Stimulated activated CD8-positive, alpha-beta memory T cell treated with anti-CD3 and anti-CD28 coated beads, Interleukin-2, amount 100 ng/mL, for 1 hour (primary cell): Measurements from ENCODE around the gene SPDYA.
A peak's percentile ranks its signal among the peaks of the same experiment; 100 is the strongest.

Experiments used
- DNase-seq, 2 donors: peaks; one replicate each; pipeline ENCODE4 v3.0.0-alpha.2; 2020; ENCODE audit warnings: low read depth in 2 of 2

The SPDYA gene

GRCh38 chr2:28824870-28825269 lies 14.2 kb downstream of the SPDYA start:
- no peak for DNase-seq

GRCh38 chr2:28828382-28828781 lies 17.7 kb downstream of the SPDYA start:
- DNase-seq: no peak

GRCh38 chr2:28833740-28834470 lies 23.3 kb downstream of the SPDYA start:
- no peak for DNase-seq

GRCh38 chr2:28835781-28836180 lies 25.1 kb downstream of the SPDYA start:
- no peak for DNase-seq

- DNase-seq: no peak
These were observed 28.3 kb downstream of the SPDYA start for GRCh38 chr2:28838971-28839370.

DNA sequence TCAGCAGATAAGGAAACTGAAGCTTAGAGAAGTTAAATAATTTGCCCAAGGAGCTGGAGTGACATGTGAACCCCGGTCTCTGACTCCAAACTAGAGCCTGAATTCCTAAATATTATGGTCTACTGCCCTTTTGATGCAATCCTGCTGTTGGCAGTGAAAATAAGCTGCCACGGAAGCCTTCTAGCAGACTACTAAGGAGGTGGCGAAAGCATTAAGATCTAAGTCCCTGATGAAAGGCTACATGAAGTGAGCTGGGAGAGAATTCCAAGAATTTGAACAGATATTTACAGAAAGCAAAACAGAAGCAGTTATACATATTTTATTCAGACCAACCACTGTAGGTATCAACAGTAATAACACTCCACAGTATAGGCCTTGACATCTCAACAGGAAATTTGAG lies 31.4 kb downstream of the SPDYA start:
- DNase-seq: no peak

- no peak for DNase-seq
These were observed 44.6 kb downstream of the SPDYA start for GRCh38 chr2:28855193-28855592.

- no peak for DNase-seq
These were observed 45.3 kb downstream of the SPDYA start for GRCh38 chr2:28855977-28856376.

- DNase-seq: no peak
These were observed 58.0 kb downstream of the SPDYA start for GRCh38 chr2:28868611-28869010.

GRCh38 chr2:28869494-28870145 lies 59.0 kb downstream of the SPDYA start:
- no peak for DNase-seq

GRCh38 chr2:28870146-28870891 lies 59.7 kb downstream of the SPDYA start, which contains the start of gene TRMT61B:
TRMT61B (minus strand) TSS chr2:28870309; CDS start chr2:28870277, 32 bp downstream.
- DNase-seq: peak; percentile 94 to 98

DNA sequence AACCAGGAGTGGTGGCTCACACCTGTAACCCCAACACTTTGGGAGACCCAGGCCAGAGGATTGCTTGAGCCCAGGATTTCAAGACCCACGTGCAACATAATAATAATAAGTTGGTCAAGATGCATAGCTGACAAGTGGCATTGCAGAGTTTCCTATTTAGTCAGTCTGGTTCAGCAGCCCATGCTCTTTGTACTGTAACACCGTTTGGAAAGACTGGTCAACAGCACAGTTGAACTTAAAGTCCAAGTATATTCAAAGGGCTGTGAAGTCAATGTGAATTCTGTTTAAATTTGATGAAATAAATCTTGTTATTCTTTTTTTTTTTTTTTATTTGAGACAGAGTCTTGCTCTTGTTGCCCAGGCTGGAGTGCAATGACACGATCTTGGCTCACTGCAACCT lies 61.0 kb downstream of the SPDYA start:
- DNase-seq: no peak

GRCh38 chr2:28880193-28880592 lies 69.6 kb downstream of the SPDYA start:
- no peak for DNase-seq

- DNase-seq: no peak
These were observed 82.9 kb downstream of the SPDYA start for GRCh38 chr2:28893488-28893887.

DNA sequence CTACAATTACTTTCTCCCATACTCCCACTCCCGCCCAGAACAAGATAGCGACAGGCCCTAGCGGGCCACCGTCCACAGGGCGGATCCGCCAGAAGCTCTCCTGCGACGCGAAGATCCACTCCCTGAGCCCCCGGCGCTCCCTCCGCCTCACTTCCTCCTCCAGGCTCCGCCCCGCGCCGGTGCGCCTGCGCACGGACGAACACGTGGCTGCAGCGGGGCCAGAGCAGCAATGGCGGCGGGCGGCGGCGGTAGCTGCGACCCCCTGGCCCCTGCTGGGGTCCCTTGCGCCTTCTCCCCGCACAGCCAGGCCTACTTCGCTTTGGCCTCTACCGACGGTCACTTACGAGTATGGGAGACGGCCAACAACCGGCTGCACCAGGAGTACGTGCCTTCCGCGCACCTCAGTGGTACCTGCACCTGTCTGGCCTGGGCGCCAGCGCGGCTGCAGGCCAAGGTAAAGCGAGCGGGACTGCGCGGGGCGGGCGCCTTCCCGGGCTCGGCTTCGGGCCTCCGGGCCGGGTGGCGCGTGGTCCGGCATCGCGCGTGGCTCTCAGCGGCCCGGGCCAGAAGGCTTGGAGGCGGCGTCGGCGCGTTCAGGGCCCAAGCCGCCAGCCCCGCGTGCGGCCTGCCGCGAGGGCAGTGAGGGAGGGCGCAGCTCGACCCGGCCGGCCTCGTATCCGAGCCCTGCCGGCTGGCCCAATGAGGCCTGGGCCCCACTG lies 84.0 kb downstream of the SPDYA start, which contains the start of gene WDR43:
Gene WDR43 (plus strand): TSS at position 198 of the 719 bp plus-strand sequence. CDS start 32 bp downstream, at position 230.
- peak; percentile 93 to 95 for DNase-seq

- DNase-seq: peak in 1 of 2 donors; percentile 3
These were observed 84.7 kb downstream of the SPDYA start for GRCh38 chr2:28895189-28895893.

GRCh38 chr2:28896906-28897305 lies 86.3 kb downstream of the SPDYA start:
- DNase-seq: no peak

DNA sequence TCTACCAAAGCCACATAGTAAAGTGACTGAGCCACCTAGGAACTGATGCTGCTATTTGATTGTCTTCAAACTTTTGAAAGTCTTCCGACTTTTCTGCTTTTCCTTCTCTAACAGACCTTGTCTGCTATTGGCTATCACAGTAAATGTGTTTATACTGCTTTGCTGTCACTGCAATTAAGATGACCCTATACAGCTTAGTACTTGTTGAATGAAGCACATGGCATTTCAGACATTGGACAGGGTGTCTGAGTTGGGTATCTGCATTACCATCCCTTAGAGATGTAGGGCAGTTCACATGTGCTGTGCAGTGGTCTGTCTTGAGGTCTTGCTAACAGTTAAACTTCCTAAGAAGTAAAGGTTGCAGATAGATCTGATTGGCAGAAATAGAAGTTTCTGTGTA lies 87.4 kb downstream of the SPDYA start:
- DNase-seq: no peak
